HepG2 (cell line): ENCODE data around the gene PRUNE1. TPM values are rescaled to one million over a fixed set of nuclear protein-coding genes. Genes with fewer than 3 reads are reported as not detected.

Experiments
- ATAC-seq: fragments of 200-7000 bp; cut with Tn5 transposase; 3 replicates; pipeline ENCODE4 v1.9.1; 2020; ENCODE audit warnings: mild to moderate bottlenecking, moderate library complexity
- BruUV-seq: library from RNA; stranded (reverse); fragments of 400-500 nt; replicated peaks from 2 replicates; lab custom pipeline; 2021; lab: Mats Ljungman, UMichigan
- CTCF ChIA-PET: fragments of 300-600 bp; formaldehyde crosslinking; extraction: SDS; loops from one replicate; lab custom pipeline; 2021; ENCODE audit warnings: low total read pairs, inconsistent platforms, low intra/inter-chr PET ratio; lab: Yijun Ruan, JAX
- POLR2A ChIA-PET: fragments of 350-600 bp; sonication (Branson Sonifier 250); formaldehyde crosslinking; loops from one replicate; lab custom pipeline; 2020; ENCODE audit warnings: antibody characterized with exemption, inconsistent platforms; lab: Yijun Ruan, JAX
- DNase-seq: peaks from one replicate; pipeline ENCODE4 v3.0.0-alpha.2; 2015; ENCODE audit warnings: low spot score
- FAIRE-seq: peaks from 3 replicates; lab custom pipeline; 2011; peaks lifted over from hg19 to GRCh38; lab: Jason Lieb, UNC
- H2AFZ ChIP-seq: one replicate; pipeline ENCODE4 v1.6.1; 2011; ENCODE audit warnings: low read length, inconsistent platforms
- H3K27ac ChIP-seq: fragments of 300-600 bp; 3 replicates; pipeline ENCODE4 v1.8.0; 2011; ENCODE audit warnings: mixed run types, mild to moderate bottlenecking, mixed read lengths, low read length, inconsistent platforms; ENCODE audit not compliant: insufficient read depth; ENCODE audit errors: extremely low read length
- H3K27me3 ChIP-seq, 2 experiments: fragments of 200-600 bp in 1 of 2; 2 replicates in 1 of 2; 3 replicates in 1 of 2; pipeline versions ENCODE4 v1.6.0 to v1.8.0; 2011; ENCODE audit warnings: low read length in 2 of 2, mild to moderate bottlenecking in 2 of 2, moderate library complexity in 2 of 2, inconsistent platforms in 1 of 2; ENCODE audit not compliant: insufficient read depth in 2 of 2, control insufficient read depth in 1 of 2
- H3K36me3 ChIP-seq, 2 experiments: fragments of 200-600 bp in 1 of 2; replicated peaks in 1 of 2; 2 replicates in 1 of 2; 3 replicates in 1 of 2; pipeline versions ENCODE4 v1.5.1 to v1.8.0; 2011; ENCODE audit warnings: low read length in 2 of 2, inconsistent platforms in 1 of 2; ENCODE audit not compliant: insufficient read depth in 2 of 2, control insufficient read depth in 1 of 2
- H3K4me1 ChIP-seq: 2 replicates; pipeline ENCODE4 v1.5.1; 2012; ENCODE audit warnings: low read length, inconsistent platforms; ENCODE audit not compliant: insufficient read depth
- H3K4me2 ChIP-seq: 2 replicates; pipeline ENCODE4 v1.6.0; 2011; ENCODE audit warnings: low read depth, low read length, inconsistent platforms
- H3K4me3 ChIP-seq, 3 experiments: fragments of 200-600 bp in 1 of 3; sonication (generic), shearing (Covaris generic) in 1 of 3; replicated peaks in 1 of 3; 2 replicates each; pipeline ENCODE4 v1.5.1; 2011 to 2016; ENCODE audit warnings: low read length in 3 of 3, inconsistent platforms in 2 of 3, low read depth in 2 of 3, mild to moderate bottlenecking in 2 of 3, control low read depth in 1 of 3, mixed read lengths in 1 of 3; ENCODE audit not compliant: insufficient read depth in 1 of 3
- H3K79me2 ChIP-seq: one replicate; pipeline ENCODE4 v1.6.1; 2011; ENCODE audit warnings: low read length, inconsistent platforms; ENCODE audit not compliant: insufficient read depth
- H3K9ac ChIP-seq: 2 replicates; pipeline ENCODE4 v1.6.0; 2011; ENCODE audit warnings: mild to moderate bottlenecking, low read depth, low read length, inconsistent platforms; ENCODE audit not compliant: insufficient read depth
- H3K9me3 ChIP-seq: 2 replicates; pipeline ENCODE4 v1.5.1; 2012; ENCODE audit warnings: mild to moderate bottlenecking, low read length
- H4K20me1 ChIP-seq: 2 replicates; pipeline ENCODE4 v1.6.0; 2011; ENCODE audit warnings: inconsistent platforms, mild to moderate bottlenecking, low read length, moderate library complexity; ENCODE audit not compliant: insufficient read depth
- ARHGAP35 ChIP-seq: sonication (generic); formaldehyde crosslinking; IDR thresholded peaks from 2 replicates; pipeline ENCODE4 v1.9.0; 2022; ENCODE audit warnings: mild to moderate bottlenecking, inconsistent platforms, moderate library complexity, missing genetic modification reagents, borderline replicate concordance
- ATF7 ChIP-seq, 2 experiments: fragments of 450-650 bp in 1 of 2; sonication (generic) in 1 of 2; formaldehyde crosslinking in 1 of 2; IDR thresholded peaks; 2 replicates each; pipeline versions ENCODE4 v1.4.0 to v1.6.1; 2016 to 2020; ENCODE audit warnings: antibody characterized with exemption in 1 of 2, mild to moderate bottlenecking in 1 of 2, missing genetic modification reagents in 1 of 2
- RBFOX2 ChIP-seq: fragments of 200-400 bp; formaldehyde crosslinking; IDR thresholded peaks from 2 replicates; pipeline ENCODE4 v1.6.1; 2017; ENCODE audit warnings: low read depth, mild to moderate bottlenecking, low read length
- SMARCC2 ChIP-seq: fragments of 450-650 bp; IDR thresholded peaks from 2 replicates; pipeline ENCODE4 v1.6.1; 2017; ENCODE audit warnings: antibody characterized with exemption, mild to moderate bottlenecking
- ZNF326 ChIP-seq: sonication (generic); formaldehyde crosslinking; IDR thresholded peaks from 2 replicates; pipeline ENCODE4 v1.4.0; 2020; ENCODE audit warnings: missing genetic modification reagents, borderline replicate concordance
- WGBS: methylation state at CpG from one replicate; pipeline ENCODE4 v1.1.6; 2017; ENCODE audit warnings: low lambda C conversion rate; 5-methylcytosine and 5-hydroxymethylcytosine counted together
- in situ Hi-C: cut with HindIII; loops from 2 replicates; pipeline ENCODE4 v1.10.0; 2017; ENCODE audit warnings: low pct_unique_long_range_greater_than_20kb; ENCODE audit not compliant: extremely low pct_ligation_motif_present
- intact Hi-C: fragments of 100-400 bp; cut with micrococcal nuclease; formaldehyde crosslinking; loops from one replicate; pipeline ENCODE4 v1.10.0; 2022; ENCODE audit not compliant: unreplicated experiment
- polyA plus RNA-seq, 8 experiments: library from polyadenylated mRNA; depleted of rRNA in 3 of 8; stranded (reverse) in 7 of 8; unstranded in 1 of 8; fragments of >200 nt; fragmentation: Illumina TruSeq in 4 of 8; extraction: Trizol in 4 of 8; gene quantifications; 2 replicates each; pipeline versions ENCODE4 v1.2.1 to v1.2.3, GENCODE V29; 2011 to 2016; ENCODE audit warnings: low read depth in 4 of 8, missing spikeins in 1 of 8, mixed read lengths in 1 of 8; ENCODE audit not compliant: insufficient read depth in 1 of 8
- total RNA-seq, 5 experiments: library from RNA; depleted of rRNA; stranded (reverse); fragments of >200 nt; fragmentation: Illumina TruSeq; extraction: Trizol; gene quantifications; 2 replicates each; pipeline ENCODE4 v1.2.3, GENCODE V29; 2016; ENCODE audit warnings: low read depth in 1 of 5
- TF ChIP-seq, protein P1 (sequence below), 2 experiments: fragments of 450-650 bp in 1 of 2; sonication (generic) in 1 of 2; formaldehyde crosslinking; IDR thresholded peaks; 2 replicates each; pipeline versions ENCODE4 v1.5.0 to v1.8.0; 2020 to 2022; ENCODE audit warnings: mild to moderate bottlenecking in 1 of 2, missing genetic modification reagents in 1 of 2
- TF ChIP-seq, protein P2 (sequence below): sonication (generic); formaldehyde crosslinking; IDR thresholded peaks from 2 replicates; pipeline ENCODE4 v1.5.0; 2020; ENCODE audit warnings: mild to moderate bottlenecking, missing genetic modification reagents

Gene PRUNE1
- total and polyA plus RNA-seq, 2 of the 13 experiments (the other 11 are each of a cell fraction or from before 2014, with no cell fraction given) = 19.0 to 31.9 TPM

DNA sequence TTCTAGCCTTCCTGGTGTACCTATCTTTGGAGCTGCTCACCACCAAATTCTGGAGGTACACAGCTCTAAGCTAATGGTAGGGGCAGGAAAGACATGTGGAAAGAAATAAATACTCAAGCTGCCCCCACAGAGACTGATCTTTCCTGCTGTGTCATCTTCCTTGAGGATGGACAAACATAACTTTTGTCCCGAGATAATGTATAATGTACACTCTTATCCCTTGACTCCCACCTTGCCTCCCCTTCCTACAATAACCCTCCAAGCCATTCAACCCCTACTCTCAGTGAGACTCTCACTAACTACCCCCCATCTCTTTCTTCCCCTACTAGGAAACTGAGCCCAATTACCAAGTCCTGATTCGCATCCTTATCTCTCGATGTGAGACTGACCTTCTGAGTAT is 14.0 kb upstream of the PRUNE1 start:
- no TSS peak for BruUV-seq
- FAIRE-seq = no peak
- no peaks in the 10 kb centered on the region for H3K27me3 ChIP-seq
- H3K4me1 ChIP-seq = peaks cover 11% of the 10 kb centered on the region
- no peak overlapping the region for H3K27ac ChIP-seq
- H3K9ac ChIP-seq = no peak overlapping the region
- no peaks in the 10 kb centered on the region for H3K9me3 ChIP-seq
- no peaks in the 10 kb centered on the region for H4K20me1 ChIP-seq
- WGBS = 85% methylated on average over 3 of the region's 3 CpGs
- ATAC-seq = no peak
- H3K79me2 ChIP-seq = no peaks in the 10 kb centered on the region
- no peak for DNase-seq
- intact Hi-C loops = no loop called here
- H3K4me3 ChIP-seq = no peak overlapping the region
- ChIA-PET POLR2A (interaction anchor here (2.3 to 5.6 kb wide), 3 partner anchors 12 to 19 kb away, joined by 8 to 55 read pairs (median 50); partner anchors contain the start of genes ANXA9 and MINDY1), CTCF (no interaction called here)
- no peak overlapping the region for H2AFZ ChIP-seq
- in situ Hi-C loops = no loop called here
- no peak overlapping the region for H3K4me2 ChIP-seq
- peaks cover 9 to 19% of the 10 kb centered on the region in 2 experiments; a peak in 4 of 5 replicates for H3K36me3 ChIP-seq
- TF ChIP-seq RBFOX2 (0 out of 2 replicates have a peak, but pooled peaks have one; percentile 8), ARHGAP35 (CRISPR knock-in tag) (no peak)
- TF ChIP-seq, all 625 proteins: peak for 1

DNA sequence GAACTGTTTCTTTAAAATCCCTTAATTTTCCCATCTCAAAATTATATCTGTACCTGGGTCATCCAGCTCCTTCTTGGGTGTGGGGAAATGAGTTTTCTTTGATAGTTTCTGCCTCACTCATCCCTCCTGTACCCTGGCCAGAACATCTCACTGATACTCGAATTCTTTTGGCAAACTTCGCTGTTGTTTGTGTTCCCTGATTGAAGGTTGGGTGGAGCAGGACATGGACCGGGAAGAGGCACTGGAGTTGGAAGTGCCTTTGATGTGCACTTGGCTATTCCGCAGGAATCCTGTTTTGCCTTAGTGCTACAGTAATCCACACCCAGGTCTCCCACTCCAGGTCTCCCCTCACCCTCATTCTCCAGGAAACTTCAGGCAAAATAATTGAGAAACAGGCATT is 12.8 kb upstream of the PRUNE1 start:
- Histone ChIP-seq H4K20me1 (no peaks in the 10 kb centered on the region), H3K36me3 (peaks cover 11 to 25% of the 10 kb centered on the region in 2 experiments; a peak in 4 of 5 replicates), H3K27me3 (no peaks in the 10 kb centered on the region), H3K9ac (no peak overlapping the region), H2AFZ (no peak overlapping the region), H3K4me3 (no peak overlapping the region), H3K27ac (no peak overlapping the region), H3K4me2 (no peak overlapping the region), H3K4me1 (peaks cover 15% of the 10 kb centered on the region), H3K79me2 (no peaks in the 10 kb centered on the region), H3K9me3 (no peaks in the 10 kb centered on the region)
- POLR2A ChIA-PET = interaction anchor here (0.6 to 5.6 kb wide), 7 partner anchors 11 to 194 kb away, joined by 3 to 55 read pairs (median 6); partner anchors contain the start of genes ANXA9, MINDY1 and VPS72
- WGBS = 53% methylated on average over 4 of the region's 4 CpGs
- TSS peak; percentile 37 for BruUV-seq
- CTCF ChIA-PET = interaction anchor here (2.0 kb wide), 1 partner anchor 16 kb away, joined by 24 read pairs; no protein-coding TSS in a partner anchor
- TF ChIP-seq, protein P1, sequence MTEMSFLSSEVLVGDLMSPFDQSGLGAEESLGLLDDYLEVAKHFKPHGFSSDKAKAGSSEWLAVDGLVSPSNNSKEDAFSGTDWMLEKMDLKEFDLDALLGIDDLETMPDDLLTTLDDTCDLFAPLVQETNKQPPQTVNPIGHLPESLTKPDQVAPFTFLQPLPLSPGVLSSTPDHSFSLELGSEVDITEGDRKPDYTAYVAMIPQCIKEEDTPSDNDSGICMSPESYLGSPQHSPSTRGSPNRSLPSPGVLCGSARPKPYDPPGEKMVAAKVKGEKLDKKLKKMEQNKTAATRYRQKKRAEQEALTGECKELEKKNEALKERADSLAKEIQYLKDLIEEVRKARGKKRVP (CRISPR knock-in tag; IDR thresholded peaks at IDR 0.05) = no peak
- TF ChIP-seq, protein P2, sequence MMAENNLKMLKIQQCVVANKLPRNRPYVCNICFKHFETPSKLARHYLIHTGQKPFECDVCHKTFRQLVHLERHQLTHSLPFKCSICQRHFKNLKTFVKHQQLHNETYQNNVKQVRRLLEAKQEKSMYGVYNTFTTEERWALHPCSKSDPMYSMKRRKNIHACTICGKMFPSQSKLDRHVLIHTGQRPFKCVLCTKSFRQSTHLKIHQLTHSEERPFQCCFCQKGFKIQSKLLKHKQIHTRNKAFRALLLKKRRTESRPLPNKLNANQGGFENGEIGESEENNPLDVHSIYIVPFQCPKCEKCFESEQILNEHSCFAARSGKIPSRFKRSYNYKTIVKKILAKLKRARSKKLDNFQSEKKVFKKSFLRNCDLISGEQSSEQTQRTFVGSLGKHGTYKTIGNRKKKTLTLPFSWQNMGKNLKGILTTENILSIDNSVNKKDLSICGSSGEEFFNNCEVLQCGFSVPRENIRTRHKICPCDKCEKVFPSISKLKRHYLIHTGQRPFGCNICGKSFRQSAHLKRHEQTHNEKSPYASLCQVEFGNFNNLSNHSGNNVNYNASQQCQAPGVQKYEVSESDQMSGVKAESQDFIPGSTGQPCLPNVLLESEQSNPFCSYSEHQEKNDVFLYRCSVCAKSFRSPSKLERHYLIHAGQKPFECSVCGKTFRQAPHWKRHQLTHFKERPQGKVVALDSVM = 0 out of 2 replicates have a peak, but pooled peaks have one; percentile 7
- TF ChIP-seq ATF7 (IDR thresholded peaks at IDR 0.05) = no peak
- no peak for TF ChIP-seq ATF7 (CRISPR knock-in tag; IDR thresholded peaks at IDR 0.05)
- TF ChIP-seq ZNF326 = no peak
- no peak for TF ChIP-seq SMARCC2
- DNase-seq (no peak), FAIRE-seq (no peak), ATAC-seq (no peak)
- intact Hi-C loops (no loop called here), in situ Hi-C loops (no loop called here)
